H1 (cell line): ENCODE results near the gene NGFR. TPM values are rescaled to one million over a fixed set of nuclear protein-coding genes. Genes with fewer than 3 reads are reported as not detected.
A peak's percentile ranks its signal among the peaks of the same experiment; 100 is the strongest.

Experiments used
- CTCF ChIA-PET: fragments of 300-600 bp; sonication (Branson Sonifier 250); formaldehyde crosslinking; loops from one replicate; lab custom pipeline; 2021; ENCODE audit not compliant: partially characterized antibody; lab: Charles Lee
- POLR2A ChIA-PET: fragments of 300-600 bp; sonication (Branson Sonifier 250); formaldehyde crosslinking; loops from one replicate; lab custom pipeline; 2021; ENCODE audit warnings: inconsistent platforms; ENCODE audit not compliant: partially characterized antibody; lab: Charles Lee
- DNase-seq, 2 experiments: peaks; one replicate each; pipeline versions ENCODE4 v3.0.0 to v3.0.0-alpha.2; 2010 to 2022; ENCODE audit warnings: low spot score in 2 of 2, low read depth in 1 of 2, mixed read lengths in 1 of 2
- FAIRE-seq: peaks from 2 replicates; lab custom pipeline; 2011; peaks lifted over from hg19 to GRCh38; lab: Jason Lieb, UNC
- H2AFZ ChIP-seq: 2 replicates; pipeline ENCODE4 v1.8.1; 2012; ENCODE audit warnings: low read length, inconsistent platforms
- H2AK5ac ChIP-seq: 2 replicates; pipeline ENCODE4 v1.6.1; 2013; ENCODE audit warnings: low read depth, low read length
- H2BK120ac ChIP-seq: replicated peaks from 2 replicates; pipeline ENCODE3; 2013; ENCODE audit warnings: low read depth, low read length, inconsistent platforms
- H2BK12ac ChIP-seq: 2 replicates; pipeline ENCODE4 v1.6.1; 2013; ENCODE audit warnings: low read depth, low read length
- H2BK15ac ChIP-seq: 2 replicates; pipeline ENCODE4 v1.6.1; 2013; ENCODE audit warnings: low read length
- H2BK20ac ChIP-seq: 2 replicates; pipeline ENCODE4 v1.6.1; 2013; ENCODE audit warnings: low read length
- H2BK5ac ChIP-seq: 2 replicates; pipeline ENCODE4 v1.6.1; 2013; ENCODE audit warnings: low read depth, low read length
- H3K14ac ChIP-seq: 2 replicates; pipeline ENCODE4 v1.6.1; 2013; ENCODE audit warnings: inconsistent platforms; ENCODE audit not compliant: insufficient read length
- H3K18ac ChIP-seq: 2 replicates; pipeline ENCODE4 v1.6.1; 2013; ENCODE audit warnings: low read length; ENCODE audit errors: extremely low read depth
- H3K23ac ChIP-seq: 2 replicates; pipeline ENCODE4 v1.6.1; 2013; ENCODE audit warnings: inconsistent platforms; ENCODE audit not compliant: insufficient read length
- H3K23me2 ChIP-seq: 2 replicates; pipeline ENCODE4 v1.6.1; 2013; ENCODE audit warnings: low read depth, low read length
- H3K27ac ChIP-seq: 2 replicates; pipeline ENCODE4 v1.6.1; 2011; ENCODE audit warnings: low read depth, low read length, inconsistent platforms
- H3K27me3 ChIP-seq, 4 experiments: replicated peaks in 1 of 4; 1 replicate in 1 of 4; 2 replicates in 3 of 4; pipeline versions ENCODE4 v1.6.1 to v1.8.1; 2011 to 2013; ENCODE audit warnings: low read length in 3 of 4, mild to moderate bottlenecking in 3 of 4, inconsistent platforms in 2 of 4, mixed read lengths in 2 of 4, moderate library complexity in 1 of 4; ENCODE audit not compliant: control insufficient read depth in 3 of 4, insufficient read depth in 3 of 4; ENCODE audit errors: extremely low read depth in 1 of 4
- H3K36me3 ChIP-seq, 4 experiments: 2 replicates each; pipeline versions ENCODE4 v1.6.1 to v1.8.1; 2011 to 2013; ENCODE audit warnings: mild to moderate bottlenecking in 4 of 4, low read length in 3 of 4, moderate library complexity in 2 of 4, control low read depth in 1 of 4, inconsistent platforms in 1 of 4; ENCODE audit not compliant: insufficient read depth in 4 of 4, control insufficient read depth in 2 of 4
- H3K4ac ChIP-seq: replicated peaks from 2 replicates; pipeline ENCODE3; 2013; ENCODE audit warnings: low read length, low read depth, mixed read lengths, inconsistent platforms; ENCODE audit not compliant: insufficient read length
- H3K4me1 ChIP-seq, 4 experiments: replicated peaks in 1 of 4; 1 replicate in 1 of 4; 2 replicates in 3 of 4; pipeline versions ENCODE4 v1.6.1 to v1.8.1; 2011 to 2013; ENCODE audit warnings: low read length in 3 of 4, inconsistent platforms in 2 of 4, mixed read lengths in 1 of 4; ENCODE audit not compliant: insufficient read depth in 4 of 4, control insufficient read depth in 3 of 4
- H3K4me2 ChIP-seq, 2 experiments: 2 replicates each; pipeline versions ENCODE4 v1.6.1 to v1.8.1; 2011 to 2013; ENCODE audit warnings: low read depth in 2 of 2, low read length in 2 of 2, control low read depth in 1 of 2, inconsistent platforms in 1 of 2, mild to moderate bottlenecking in 1 of 2; ENCODE audit not compliant: insufficient read depth in 1 of 2
- H3K4me3 ChIP-seq, 4 experiments: fragments of 200-600, 300-600 bp in 1 of 4; sonication (generic), shearing (Covaris generic), sonication (Bioruptor Twin) in 1 of 4; 2 replicates each; pipeline versions ENCODE4 v1.5.1 to v1.8.1; 2011 to 2016; ENCODE audit warnings: low read length in 4 of 4, low read depth in 3 of 4, control low read depth in 2 of 4, inconsistent platforms in 2 of 4, mild to moderate bottlenecking in 2 of 4, mixed read lengths in 1 of 4, moderate library complexity in 1 of 4; ENCODE audit not compliant: insufficient read depth in 2 of 4; ENCODE audit errors: extremely low read depth in 1 of 4
- H3K56ac ChIP-seq: replicated peaks from 2 replicates; pipeline ENCODE3; 2013; ENCODE audit warnings: low read depth, mild to moderate bottlenecking, mixed read lengths, low read length, inconsistent platforms; ENCODE audit not compliant: insufficient read length
- H3K79me1 ChIP-seq: 2 replicates; pipeline ENCODE4 v1.6.1; 2013; ENCODE audit warnings: low read depth, low read length, control low read depth
- H3K79me2 ChIP-seq, 2 experiments: 2 replicates each; pipeline versions ENCODE4 v1.6.1 to v1.8.1; 2012 to 2013; ENCODE audit warnings: low read length in 2 of 2, mild to moderate bottlenecking in 2 of 2, inconsistent platforms in 1 of 2; ENCODE audit not compliant: insufficient read depth in 2 of 2, control insufficient read depth in 1 of 2
- H3K9ac ChIP-seq, 4 experiments: replicated peaks in 1 of 4; 1 replicate in 1 of 4; 2 replicates in 3 of 4; pipeline versions ENCODE4 v1.6.1 to v1.8.1; 2011 to 2013; ENCODE audit warnings: low read depth in 3 of 4, low read length in 3 of 4, control low read depth in 2 of 4, mild to moderate bottlenecking in 2 of 4, moderate library complexity in 2 of 4, inconsistent platforms in 1 of 4; ENCODE audit errors: extremely low read depth in 1 of 4
- H3K9me3 ChIP-seq, 2 experiments: 2 replicates each; pipeline versions ENCODE4 v1.6.1 to v1.8.1; 2012 to 2013; ENCODE audit warnings: mild to moderate bottlenecking in 2 of 2, moderate library complexity in 2 of 2, control low read depth in 1 of 2, inconsistent platforms in 1 of 2, low read depth in 1 of 2, low read length in 1 of 2, mixed read lengths in 1 of 2; ENCODE audit not compliant: insufficient read depth in 2 of 2
- H4K20me1 ChIP-seq, 2 experiments: replicated peaks in 1 of 2; 2 replicates each; pipeline versions ENCODE3 to v1.8.1; 2011 to 2013; ENCODE audit warnings: inconsistent platforms in 2 of 2, low read length in 2 of 2, mild to moderate bottlenecking in 1 of 2; ENCODE audit not compliant: insufficient read depth in 2 of 2, control insufficient read depth in 1 of 2
- H4K5ac ChIP-seq: 2 replicates; pipeline ENCODE4 v1.6.1; 2013; ENCODE audit warnings: low read length, low read depth, mixed read lengths, inconsistent platforms; ENCODE audit not compliant: insufficient read length
- H4K8ac ChIP-seq: 2 replicates; pipeline ENCODE4 v1.8.0; 2013; ENCODE audit warnings: mild to moderate bottlenecking, moderate library complexity, low read length, inconsistent platforms; ENCODE audit not compliant: insufficient read depth; ENCODE audit errors: extremely low read depth
- H4K91ac ChIP-seq: replicated peaks from 2 replicates; pipeline ENCODE3; 2013; ENCODE audit warnings: low read length, mixed read lengths, inconsistent platforms; ENCODE audit not compliant: insufficient read length
- ATF3 ChIP-seq: IDR thresholded peaks from 2 replicates; pipeline ENCODE4 v1.6.1; 2011; ENCODE audit warnings: low read depth, mild to moderate bottlenecking, low read length; ENCODE audit not compliant: insufficient read depth
- CHD2 ChIP-seq: IDR thresholded peaks from 2 replicates; pipeline ENCODE4 v1.6.1; 2012; ENCODE audit warnings: low read length, improper control_type of control experiment
- POLR2AphosphoS5 ChIP-seq: IDR thresholded peaks from 2 replicates; pipeline ENCODE4 v1.6.1; 2011; ENCODE audit warnings: low read depth, low read length
- RXRA ChIP-seq: IDR thresholded peaks from 2 replicates; pipeline ENCODE4 v1.6.1; 2011; ENCODE audit warnings: low read depth, mild to moderate bottlenecking, low read length, moderate library complexity; ENCODE audit not compliant: insufficient read depth
- SIRT6 ChIP-seq: IDR thresholded peaks from one replicate; pipeline ENCODE4 v1.7.1; 2012; ENCODE audit warnings: low read length, inconsistent platforms
- TBP ChIP-seq: IDR thresholded peaks from 2 replicates; pipeline ENCODE4 v1.6.1; 2011; ENCODE audit warnings: low read depth, low read length, improper control_type of control experiment
- TCF12 ChIP-seq: IDR thresholded peaks from 2 replicates; pipeline ENCODE4 v1.6.1; 2011; ENCODE audit warnings: low read depth, mild to moderate bottlenecking, low read length
- ZNF274 ChIP-seq: IDR thresholded peaks from 2 replicates; pipeline ENCODE4 v1.7.0; 2012; ENCODE audit warnings: low read length, borderline replicate concordance; ENCODE audit errors: extremely low read depth
- WGBS, 2 experiments: shearing (Covaris generic) in 1 of 2; methylation state at CpG; one replicate each; pipeline versions ENCODE4 v1.1.6 to v1.1.7; 2013 to 2015; ENCODE audit warnings: low lambda C conversion rate in 2 of 2, mixed read lengths in 2 of 2, inconsistent platforms in 1 of 2, low coverage in 1 of 2, missing lambda C conversion rate in 1 of 2; ENCODE audit not compliant: insufficient replicate concordance in 2 of 2, insufficient coverage in 1 of 2, insufficient read length in 1 of 2; ENCODE audit errors: extremely low coverage in 1 of 2, missing lambda C conversion rate in 1 of 2; 5-methylcytosine and 5-hydroxymethylcytosine counted together
- polyA plus RNA-seq, 7 experiments: library from polyadenylated mRNA; depleted of rRNA in 3 of 7; stranded (reverse) in 5 of 7; unstranded in 2 of 7; fragments of >200 nt in 5 of 7; fragments of 200-250 nt in 2 of 7; gene quantifications; 1 replicate in 5 of 7; 2 replicates in 1 of 7; 4 replicates in 1 of 7; pipeline versions ENCODE4 v1.2.1 to v1.2.3, GENCODE V29; 2011 to 2013; ENCODE audit warnings: missing spikeins in 2 of 7, mixed read lengths in 2 of 7
- total RNA-seq: library from RNA; stranded (reverse); fragmentation: NEBNext Ultra II Directional; extraction: Animal tissue kit (Norgen Biotek cat#: 25700); gene quantifications from 2 replicates; pipeline ENCODE4 v1.2.1, GENCODE V29; 2021

NGFR gene
- total and polyA plus RNA-seq, 2 of the 8 experiments (the other 6 are each of a cell fraction or from before 2014, with no cell fraction given) = 8.1 to 10.3 TPM

GRCh38 chr17:49528966-49529365 lies 33.9 kb downstream of the NGFR start:
- Histone ChIP-seq H2AFZ (no peak overlapping the region), H3K27ac (no peak overlapping the region), H3K56ac (no peak overlapping the region), H2BK15ac (no peak overlapping the region), H3K79me1 (no peaks in the 10 kb centered on the region), H3K23ac (no peak overlapping the region), H3K79me2 (no peaks in the 10 kb centered on the region), H4K91ac (no peak overlapping the region), H3K27me3 (no peaks in the 10 kb centered on the region), H2BK120ac (no peak overlapping the region), H2BK5ac (no peak overlapping the region), H3K4ac (no peak overlapping the region), H4K8ac (no peak overlapping the region), H3K18ac (0 out of 2 replicates have a peak overlapping the region, but pooled peaks have one; percentile 13), H2BK12ac (peak overlapping the region; percentile 33; the same call in 1 of the 2 replicates), H4K5ac (no peak overlapping the region), H3K4me2 (no peak overlapping the region), H3K4me3 (no peak overlapping the region), H3K4me1 (no peaks in the 10 kb centered on the region; a peak in 1 of 7 replicates), H2BK20ac (no peak overlapping the region), H3K23me2 (no peaks in the 10 kb centered on the region), H3K36me3 (no peaks in the 10 kb centered on the region), H3K14ac (no peak overlapping the region), H3K9ac (no peak overlapping the region), H4K20me1 (no peaks in the 10 kb centered on the region), H2AK5ac (no peak overlapping the region), H3K9me3 (no peaks in the 10 kb centered on the region)
- FAIRE-seq (no peak), DNase-seq (no peak)
- ChIA-PET CTCF (interaction anchor here (1.2 to 3.6 kb wide), 3 partner anchors 8 to 28 kb away, joined by 3 to 22 read pairs (median 4); no protein-coding TSS in a partner anchor), POLR2A (no interaction called here)
- TF ChIP-seq RXRA = no peak
- no peak for TF ChIP-seq ZNF274
- no peak for TF ChIP-seq ATF3
- TF ChIP-seq CHD2 = no peak
- no peak for TF ChIP-seq TBP
- no peak for TF ChIP-seq POLR2AphosphoS5
- TF ChIP-seq TCF12 = no peak
- TF ChIP-seq SIRT6 = no peak
- WGBS, 2 experiments = 85% methylated on average over 2 of the region's 3 CpGs; no CpG with 5 or more reads in 1 of the 2 experiments
